WTC11 (cell line): ENCODE measurements around the gene ERC2. TPM values are rescaled to one million over a fixed set of nuclear protein-coding genes. Genes with fewer than 3 reads are reported as not detected.

ENCODE experiments used
- ATAC-seq: fragments of 200-7000 bp; cut with Tn5 transposase; 2 replicates; pipeline ENCODE4 v1.10.0; 2021; ENCODE audit warnings: mild to moderate bottlenecking, moderate library complexity
- CTCF ChIA-PET: fragments of 300-600 bp; sonication (Branson Sonifier 250); formaldehyde crosslinking; loops from one replicate; lab custom pipeline; 2021; ENCODE audit warnings: antibody characterized with exemption; lab: Charles Lee
- POLR2A ChIA-PET: fragments of 350-600 bp; sonication (Branson Sonifier 250); formaldehyde crosslinking; loops from one replicate; lab custom pipeline; 2021; ENCODE audit warnings: antibody characterized with exemption; lab: Charles Lee
- DNase-seq: peaks from one replicate; pipeline ENCODE4 v3.0.0; 2021; ENCODE audit warnings: low spot score
- H3K27ac Mint-ChIP-seq: 2 replicates; pipeline ENCODE4 v1.8.0; 2021; ENCODE audit warnings: mixed read lengths
- H3K27me3 Mint-ChIP-seq: 2 replicates; pipeline ENCODE4 v1.8.0; 2021; ENCODE audit warnings: low read depth, mild to moderate bottlenecking, moderate library complexity, mixed read lengths
- H3K36me3 Mint-ChIP-seq: 2 replicates; pipeline ENCODE4 v1.8.0; 2021; ENCODE audit warnings: mixed read lengths
- H3K4me1 Mint-ChIP-seq: 2 replicates; pipeline ENCODE4 v1.8.0; 2022; ENCODE audit warnings: mixed read lengths
- H3K4me3 Mint-ChIP-seq: 2 replicates; pipeline ENCODE4 v1.8.0; 2021; ENCODE audit warnings: mild to moderate bottlenecking, moderate library complexity, mixed read lengths
- H3K9me3 Mint-ChIP-seq: 2 replicates; pipeline ENCODE4 v1.8.0; 2021; ENCODE audit warnings: mixed read lengths
- ARID4B ChIP-seq: sonication (generic); formaldehyde crosslinking; IDR thresholded peaks from 2 replicates; pipeline ENCODE4 v1.8.0; 2023; ENCODE audit warnings: missing genetic modification reagents, mild to moderate bottlenecking, borderline replicate concordance
- CDX4 ChIP-seq: fragments of 250-450 bp; sonication (Bioruptor Pico); IDR thresholded peaks from 2 replicates; pipeline ENCODE4 v1.9.0; 2021; ENCODE audit warnings: moderate library complexity, mild to moderate bottlenecking, inconsistent platforms, borderline replicate concordance
- E2F4 ChIP-seq: sonication (generic); formaldehyde crosslinking; IDR thresholded peaks from 2 replicates; pipeline ENCODE4 v1.8.1; 2022; ENCODE audit warnings: low read depth, mild to moderate bottlenecking, moderate library complexity, missing genetic modification reagents, borderline replicate concordance
- FOXP1 ChIP-seq: sonication (generic); formaldehyde crosslinking; IDR thresholded peaks from 2 replicates; pipeline ENCODE4 v1.8.0; 2022; ENCODE audit warnings: missing genetic modification reagents, mild to moderate bottlenecking, moderate library complexity, borderline replicate concordance
- IRF2 ChIP-seq: sonication (generic); formaldehyde crosslinking; IDR thresholded peaks from 2 replicates; pipeline ENCODE4 v1.8.0; 2022; ENCODE audit warnings: low read depth, missing genetic modification reagents, borderline replicate concordance
- JUN ChIP-seq: sonication (generic); formaldehyde crosslinking; IDR thresholded peaks from 2 replicates; pipeline ENCODE4 v1.8.0; 2023; ENCODE audit warnings: mild to moderate bottlenecking, missing genetic modification reagents
- PRRX2 ChIP-seq: fragments of 250-450 bp; sonication (Bioruptor Pico); IDR thresholded peaks from 2 replicates; pipeline ENCODE4 v1.8.0; 2021; ENCODE audit warnings: mild to moderate bottlenecking
- RELA ChIP-seq: sonication (generic); formaldehyde crosslinking; IDR thresholded peaks from 2 replicates; pipeline ENCODE4 v1.8.1; 2022; ENCODE audit warnings: missing genetic modification reagents, mild to moderate bottlenecking, borderline replicate concordance
- SP1 ChIP-seq: sonication (generic); formaldehyde crosslinking; conservative IDR thresholded peaks from 2 replicates; pipeline ENCODE4 v1.8.1; 2022; ENCODE audit warnings: missing genetic modification reagents
- TCF7 ChIP-seq: sonication (generic); formaldehyde crosslinking; IDR thresholded peaks from 2 replicates; pipeline ENCODE4 v1.8.0; 2022; ENCODE audit warnings: mild to moderate bottlenecking, low read depth, missing genetic modification reagents, moderate library complexity
- TEAD1 ChIP-seq: sonication (generic); formaldehyde crosslinking; IDR thresholded peaks from 2 replicates; pipeline ENCODE4 v1.8.0; 2022; ENCODE audit warnings: mild to moderate bottlenecking, missing genetic modification reagents
- ZNF671 ChIP-seq: fragments of 250-450 bp; sonication (Bioruptor Pico); IDR thresholded peaks from 2 replicates; pipeline ENCODE4 v1.8.0; 2021; ENCODE audit warnings: mild to moderate bottlenecking
- total RNA-seq: library from RNA; stranded (reverse); gene quantifications from 3 replicates; pipeline ENCODE4 v1.2.3, GENCODE V29; 2021
- TF ChIP-seq, protein P1 (sequence below): fragments of 250-450 bp; sonication (Bioruptor Pico); IDR thresholded peaks from 2 replicates; pipeline ENCODE4 v1.9.0; 2021; ENCODE audit warnings: mild to moderate bottlenecking, borderline replicate concordance
- TF ChIP-seq, protein P2 (sequence below): sonication (generic); formaldehyde crosslinking; IDR thresholded peaks from 2 replicates; pipeline ENCODE4 v1.8.0; 2023; ENCODE audit warnings: mild to moderate bottlenecking, missing genetic modification reagents
- TF ChIP-seq, protein P3 (sequence below): sonication (generic); formaldehyde crosslinking; IDR thresholded peaks from 2 replicates; pipeline ENCODE4 v1.8.1; 2023; ENCODE audit warnings: mild to moderate bottlenecking, moderate library complexity, missing genetic modification reagents

The ERC2 gene
- total RNA-seq, 1 experiment from 2014 or later: 23.5 TPM

- Mint-ChIP-seq H3K9me3 (peaks cover 3% of the 10 kb centered on the region; the same call in 1 of the 2 replicates), H3K27ac (no peak overlapping the region), H3K27me3 (no peaks in the 10 kb centered on the region), H3K4me1 (peaks cover 10% of the 10 kb centered on the region; the same call in 1 of the 2 replicates), H3K4me3 (no peak overlapping the region), H3K36me3 (no peaks in the 10 kb centered on the region)
- DNase-seq (no peak), ATAC-seq (no peak)
- ChIA-PET CTCF (no interaction called here), POLR2A (no interaction called here)
- TF ChIP-seq TEAD1 (CRISPR knock-in tag) (no peak), IRF2 (CRISPR knock-in tag) (no peak), JUN (CRISPR knock-in tag) (no peak), RELA (CRISPR knock-in tag) (no peak), TCF7 (CRISPR knock-in tag) (no peak), SP1 (CRISPR knock-in tag) (no peak), ZNF671 (no peak), ARID4B (no peak), PRRX2 (CRISPR knock-in tag) (no peak), E2F4 (no peak), FOXP1 (CRISPR knock-in tag) (no peak), CDX4 (CRISPR knock-in tag) (no peak)
- TF ChIP-seq, protein P1, sequence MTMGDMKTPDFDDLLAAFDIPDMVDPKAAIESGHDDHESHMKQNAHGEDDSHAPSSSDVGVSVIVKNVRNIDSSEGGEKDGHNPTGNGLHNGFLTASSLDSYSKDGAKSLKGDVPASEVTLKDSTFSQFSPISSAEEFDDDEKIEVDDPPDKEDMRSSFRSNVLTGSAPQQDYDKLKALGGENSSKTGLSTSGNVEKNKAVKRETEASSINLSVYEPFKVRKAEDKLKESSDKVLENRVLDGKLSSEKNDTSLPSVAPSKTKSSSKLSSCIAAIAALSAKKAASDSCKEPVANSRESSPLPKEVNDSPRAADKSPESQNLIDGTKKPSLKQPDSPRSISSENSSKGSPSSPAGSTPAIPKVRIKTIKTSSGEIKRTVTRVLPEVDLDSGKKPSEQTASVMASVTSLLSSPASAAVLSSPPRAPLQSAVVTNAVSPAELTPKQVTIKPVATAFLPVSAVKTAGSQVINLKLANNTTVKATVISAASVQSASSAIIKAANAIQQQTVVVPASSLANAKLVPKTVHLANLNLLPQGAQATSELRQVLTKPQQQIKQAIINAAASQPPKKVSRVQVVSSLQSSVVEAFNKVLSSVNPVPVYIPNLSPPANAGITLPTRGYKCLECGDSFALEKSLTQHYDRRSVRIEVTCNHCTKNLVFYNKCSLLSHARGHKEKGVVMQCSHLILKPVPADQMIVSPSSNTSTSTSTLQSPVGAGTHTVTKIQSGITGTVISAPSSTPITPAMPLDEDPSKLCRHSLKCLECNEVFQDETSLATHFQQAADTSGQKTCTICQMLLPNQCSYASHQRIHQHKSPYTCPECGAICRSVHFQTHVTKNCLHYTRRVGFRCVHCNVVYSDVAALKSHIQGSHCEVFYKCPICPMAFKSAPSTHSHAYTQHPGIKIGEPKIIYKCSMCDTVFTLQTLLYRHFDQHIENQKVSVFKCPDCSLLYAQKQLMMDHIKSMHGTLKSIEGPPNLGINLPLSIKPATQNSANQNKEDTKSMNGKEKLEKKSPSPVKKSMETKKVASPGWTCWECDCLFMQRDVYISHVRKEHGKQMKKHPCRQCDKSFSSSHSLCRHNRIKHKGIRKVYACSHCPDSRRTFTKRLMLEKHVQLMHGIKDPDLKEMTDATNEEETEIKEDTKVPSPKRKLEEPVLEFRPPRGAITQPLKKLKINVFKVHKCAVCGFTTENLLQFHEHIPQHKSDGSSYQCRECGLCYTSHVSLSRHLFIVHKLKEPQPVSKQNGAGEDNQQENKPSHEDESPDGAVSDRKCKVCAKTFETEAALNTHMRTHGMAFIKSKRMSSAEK: no peak
- TF ChIP-seq, protein P2, sequence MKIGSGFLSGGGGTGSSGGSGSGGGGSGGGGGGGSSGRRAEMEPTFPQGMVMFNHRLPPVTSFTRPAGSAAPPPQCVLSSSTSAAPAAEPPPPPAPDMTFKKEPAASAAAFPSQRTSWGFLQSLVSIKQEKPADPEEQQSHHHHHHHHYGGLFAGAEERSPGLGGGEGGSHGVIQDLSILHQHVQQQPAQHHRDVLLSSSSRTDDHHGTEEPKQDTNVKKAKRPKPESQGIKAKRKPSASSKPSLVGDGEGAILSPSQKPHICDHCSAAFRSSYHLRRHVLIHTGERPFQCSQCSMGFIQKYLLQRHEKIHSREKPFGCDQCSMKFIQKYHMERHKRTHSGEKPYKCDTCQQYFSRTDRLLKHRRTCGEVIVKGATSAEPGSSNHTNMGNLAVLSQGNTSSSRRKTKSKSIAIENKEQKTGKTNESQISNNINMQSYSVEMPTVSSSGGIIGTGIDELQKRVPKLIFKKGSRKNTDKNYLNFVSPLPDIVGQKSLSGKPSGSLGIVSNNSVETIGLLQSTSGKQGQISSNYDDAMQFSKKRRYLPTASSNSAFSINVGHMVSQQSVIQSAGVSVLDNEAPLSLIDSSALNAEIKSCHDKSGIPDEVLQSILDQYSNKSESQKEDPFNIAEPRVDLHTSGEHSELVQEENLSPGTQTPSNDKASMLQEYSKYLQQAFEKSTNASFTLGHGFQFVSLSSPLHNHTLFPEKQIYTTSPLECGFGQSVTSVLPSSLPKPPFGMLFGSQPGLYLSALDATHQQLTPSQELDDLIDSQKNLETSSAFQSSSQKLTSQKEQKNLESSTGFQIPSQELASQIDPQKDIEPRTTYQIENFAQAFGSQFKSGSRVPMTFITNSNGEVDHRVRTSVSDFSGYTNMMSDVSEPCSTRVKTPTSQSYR (CRISPR knock-in tag): no peak
- TF ChIP-seq, protein P3, sequence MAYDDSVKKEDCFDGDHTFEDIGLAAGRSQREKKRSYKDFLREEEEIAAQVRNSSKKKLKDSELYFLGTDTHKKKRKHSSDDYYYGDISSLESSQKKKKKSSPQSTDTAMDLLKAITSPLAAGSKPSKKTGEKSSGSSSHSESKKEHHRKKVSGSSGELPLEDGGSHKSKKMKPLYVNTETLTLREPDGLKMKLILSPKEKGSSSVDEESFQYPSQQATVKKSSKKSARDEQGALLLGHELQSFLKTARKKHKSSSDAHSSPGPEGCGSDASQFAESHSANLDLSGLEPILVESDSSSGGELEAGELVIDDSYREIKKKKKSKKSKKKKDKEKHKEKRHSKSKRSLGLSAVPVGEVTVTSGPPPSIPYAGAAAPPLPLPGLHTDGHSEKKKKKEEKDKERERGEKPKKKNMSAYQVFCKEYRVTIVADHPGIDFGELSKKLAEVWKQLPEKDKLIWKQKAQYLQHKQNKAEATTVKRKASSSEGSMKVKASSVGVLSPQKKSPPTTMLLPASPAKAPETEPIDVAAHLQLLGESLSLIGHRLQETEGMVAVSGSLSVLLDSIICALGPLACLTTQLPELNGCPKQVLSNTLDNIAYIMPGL (CRISPR knock-in tag): no peak
Observed at GRCh38 chr3:55678546-55679216, 789.6 kb downstream of the ERC2 start.
